A549 (cell line): ENCODE results near the gene ABCA3. TPM values are rescaled to one million over a fixed set of nuclear protein-coding genes. Genes with fewer than 3 reads are reported as not detected.

Experiments used
- ATAC-seq, 2 experiments: fragments of 200-7000 bp in 1 of 2; fragments of >200 bp in 1 of 2; cut with Nextera tagmentation in 1 of 2; cut with Tn5 transposase in 1 of 2; 3 replicates each; pipeline versions ENCODE4 v1.8.0 to v1.9.1; 2018 to 2020; ENCODE audit warnings: mild to moderate bottlenecking in 1 of 2, moderate library complexity in 1 of 2
- CTCF ChIA-PET: fragments of 300-600 bp; sonication (Branson Sonifier 250); formaldehyde crosslinking; extraction: SDS; loops from one replicate; lab custom pipeline; 2021; ENCODE audit warnings: antibody characterized with exemption, inconsistent platforms; lab: Yijun Ruan, JAX
- POLR2A ChIA-PET: fragments of 350-600 bp; formaldehyde crosslinking; extraction: SDS; loops from one replicate; lab custom pipeline; 2021; ENCODE audit warnings: antibody characterized with exemption, inconsistent platforms; lab: Yijun Ruan, JAX
- DNase-seq, 2 experiments: peaks; one replicate each; pipeline versions ENCODE4 v3.0.0 to v3.0.0-alpha.2; 2011 to 2016; ENCODE audit warnings: low read depth in 1 of 2, low spot score in 1 of 2
- FAIRE-seq: peaks from 2 replicates; lab custom pipeline; 2011; peaks lifted over from hg19 to GRCh38; lab: Jason Lieb, UNC
- H3K27ac ChIP-seq, 2 experiments: fragments of >200 bp; sonication (Bioruptor Twin); formaldehyde crosslinking; 3 replicates each; pipeline ENCODE4 v1.5.1; 2016 to 2017
- H3K4me1 ChIP-seq: fragments of >200 bp; sonication (Bioruptor Twin); formaldehyde crosslinking; 3 replicates; pipeline ENCODE4 v1.6.1; 2016
- H3K4me2 ChIP-seq: fragments of >200 bp; sonication (Bioruptor Twin); formaldehyde crosslinking; 3 replicates; pipeline ENCODE4 v1.6.1; 2016
- H3K4me3 ChIP-seq: fragments of >200 bp; sonication (Bioruptor Twin); formaldehyde crosslinking; 3 replicates; pipeline ENCODE4 v1.5.1; 2016
- H3K9me3 ChIP-seq: fragments of >200 bp; sonication (Bioruptor Twin); formaldehyde crosslinking; 3 replicates; pipeline ENCODE4 v1.6.1; 2016
- CHD2 ChIP-seq: fragments of 150-350 bp; IDR thresholded peaks from 2 replicates; pipeline ENCODE4 v1.6.1; 2014; ENCODE audit warnings: low read length; ENCODE audit not compliant: partially characterized antibody
- EHMT2 ChIP-seq: fragments of 200-600 bp; sonication (generic); IDR thresholded peaks from 2 replicates; pipeline ENCODE4 v1.6.1; 2016; ENCODE audit warnings: antibody characterized with exemption, low read depth, mild to moderate bottlenecking, moderate library complexity
- FOSB ChIP-seq: fragments of 250-450 bp; sonication (Bioruptor Pico); IDR thresholded peaks from 2 replicates; pipeline ENCODE4 v1.5.0; 2020; ENCODE audit warnings: mild to moderate bottlenecking, moderate library complexity
- FOSL2 ChIP-seq, 2 experiments: fragments of 450-650 bp in 1 of 2; fragments of >200 bp in 1 of 2; sonication (Bioruptor Twin) in 1 of 2; formaldehyde crosslinking; IDR thresholded peaks; 2 replicates each; pipeline versions ENCODE4 v1.5.0 to v1.6.1; 2016 to 2020; ENCODE audit warnings: mild to moderate bottlenecking in 1 of 2, moderate library complexity in 1 of 2
- HOXA7 ChIP-seq: fragments of 250-450 bp; sonication (Bioruptor Pico); IDR thresholded peaks from 2 replicates; pipeline ENCODE4 v1.5.0; 2020; ENCODE audit warnings: mild to moderate bottlenecking, moderate library complexity
- HOXB5 ChIP-seq: fragments of 250-450 bp; sonication (Bioruptor Pico); IDR thresholded peaks from 2 replicates; pipeline ENCODE4 v1.5.0; 2020; ENCODE audit warnings: mild to moderate bottlenecking, moderate library complexity
- JUNB ChIP-seq: fragments of >200 bp; sonication (Bioruptor Twin); formaldehyde crosslinking; IDR thresholded peaks from 2 replicates; pipeline ENCODE4 v1.6.1; 2016
- NFE2L2 ChIP-seq: fragments of 150-350 bp; conservative IDR thresholded peaks from 2 replicates; pipeline ENCODE4 v1.6.1; 2014; ENCODE audit warnings: low read length
- NR3C1 ChIP-seq: fragments of >200 bp; sonication (Bioruptor Twin); formaldehyde crosslinking; IDR thresholded peaks from 3 replicates; pipeline ENCODE4 v1.6.1; 2017
- POLR2AphosphoS2 ChIP-seq: conservative IDR thresholded peaks from 2 replicates; pipeline ENCODE4 v1.6.1; 2012; ENCODE audit warnings: low read length, improper control_type of control experiment, inconsistent platforms
- RNF2 ChIP-seq: fragments of 200-600 bp; sonication (generic); IDR thresholded peaks from 2 replicates; pipeline ENCODE4 v1.6.1; 2016; ENCODE audit warnings: low read depth, mild to moderate bottlenecking, antibody characterized with exemption, moderate library complexity, borderline replicate concordance
- SREBF2 ChIP-seq: fragments of 450-650 bp; IDR thresholded peaks from 2 replicates; pipeline ENCODE4 v1.6.1; 2014; ENCODE audit warnings: mild to moderate bottlenecking, moderate library complexity
- TP53 ChIP-seq: fragments of 250-450 bp; sonication (Bioruptor Pico); IDR thresholded peaks from 2 replicates; pipeline ENCODE4 v1.5.0; 2021; ENCODE audit warnings: mild to moderate bottlenecking, moderate library complexity
- ZNF302 ChIP-seq: fragments of 250-450 bp; sonication (Bioruptor Pico); IDR thresholded peaks from 2 replicates; pipeline ENCODE4 v1.9.0; 2021; ENCODE audit warnings: inconsistent platforms, mild to moderate bottlenecking, moderate library complexity
- ZSCAN20 ChIP-seq: fragments of 250-450 bp; sonication (Bioruptor Pico); IDR thresholded peaks from 2 replicates; pipeline ENCODE4 v1.8.0; 2022; ENCODE audit warnings: mild to moderate bottlenecking, moderate library complexity
- WGBS: methylation state at CpG from one replicate; pipeline ENCODE4 v1.1.6; 2017; ENCODE audit errors: missing lambda C conversion rate; 5-methylcytosine and 5-hydroxymethylcytosine counted together
- polyA plus RNA-seq, 4 experiments: library from polyadenylated mRNA; depleted of rRNA in 3 of 4; stranded (reverse); fragments of >200 nt; fragmentation: RNase III in 1 of 4; extraction: RNeasy Plus Mini Kit Qiagen cat#74134 plus additional on column Dnase treatment in 1 of 4; gene quantifications; 2 replicates in 3 of 4; 3 replicates in 1 of 4; pipeline ENCODE4 v1.2.3, GENCODE V29; 2011 to 2017
- TF ChIP-seq, protein P1 (sequence below): IDR thresholded peaks from 2 replicates; pipeline ENCODE4 v1.6.1; 2012
- TF ChIP-seq, protein P2 (sequence below): fragments of 250-450 bp; sonication (Bioruptor Pico); IDR thresholded peaks from 2 replicates; pipeline ENCODE4 v1.5.0; 2021; ENCODE audit warnings: mild to moderate bottlenecking, moderate library complexity, borderline replicate concordance
- TF ChIP-seq, protein P3 (sequence below): fragments of >200 bp; sonication (Bioruptor Twin); formaldehyde crosslinking; IDR thresholded peaks from 2 replicates; pipeline ENCODE4 v1.6.1; 2016
- TF ChIP-seq, protein P4 (sequence below): fragments of 200-600 bp; sonication (generic); IDR thresholded peaks from 2 replicates; pipeline ENCODE4 v1.6.1; 2016; ENCODE audit warnings: antibody characterized with exemption, mild to moderate bottlenecking, moderate library complexity

The ABCA3 gene
- polyA plus RNA-seq, 2 of the 4 experiments (the other 2 are of a cell fraction) = 6.4 to 9.9 TPM

DNA sequence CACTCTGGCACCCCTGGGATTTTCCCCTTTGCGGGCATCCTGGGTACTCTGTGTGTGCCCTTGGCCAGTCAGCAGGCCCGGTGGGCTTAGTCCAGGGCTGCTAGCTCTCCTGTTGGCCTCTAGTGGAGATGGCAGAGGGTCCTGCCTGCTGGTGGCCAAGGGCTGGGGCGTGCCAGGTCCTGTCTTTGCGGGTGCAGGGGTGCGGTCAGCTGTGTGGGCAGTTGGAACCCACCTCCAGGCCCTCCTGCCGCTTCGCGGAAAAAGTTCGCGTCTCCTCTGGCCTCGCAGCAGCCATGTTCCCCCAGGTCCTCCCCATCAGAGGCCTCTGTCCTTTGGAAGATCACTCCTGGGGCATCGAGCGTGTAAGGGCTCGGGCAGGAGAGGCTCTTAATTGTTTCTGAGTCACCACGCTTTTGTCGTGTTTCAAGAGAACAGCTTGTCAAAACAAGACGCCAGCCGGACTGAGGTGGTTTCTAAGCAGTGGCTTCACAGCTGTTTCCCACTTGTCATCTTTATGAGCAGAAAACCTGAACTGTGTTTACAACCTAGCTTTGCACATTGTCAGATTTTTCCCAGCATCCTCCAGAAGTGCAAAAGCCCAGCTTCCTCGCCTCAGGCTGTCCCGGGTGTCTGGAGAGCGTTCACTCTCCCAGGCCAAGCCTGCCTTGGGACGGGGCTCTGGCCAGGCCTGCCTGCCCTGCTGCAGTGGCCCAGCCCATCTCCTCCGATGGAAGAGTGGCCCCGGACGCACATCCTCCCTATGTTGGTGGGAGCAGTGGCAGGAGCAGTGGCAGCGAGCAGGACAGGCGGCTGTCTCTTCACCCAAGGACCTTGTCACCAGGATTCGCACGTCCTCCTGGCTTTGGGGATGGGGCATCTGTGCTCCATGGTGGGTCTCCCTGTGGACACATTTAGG is 109.3 kb downstream of the ABCA3 start:
- H3K9me3 ChIP-seq = no peaks in the 10 kb centered on the region
- TF ChIP-seq TP53 (CRISPR knock-in tag) (no peak), CHD2 (no peak), HOXB5 (CRISPR knock-in tag) (no peak), HOXA7 (CRISPR knock-in tag) (no peak), FOSL2 (IDR thresholded peaks at IDR 0.05) (no peak), FOSL2 (CRISPR knock-in tag; IDR thresholded peaks at IDR 0.05) (no peak), ZNF302 (CRISPR knock-in tag) (no peak), RNF2 (no peak), ZSCAN20 (CRISPR knock-in tag) (no peak), POLR2AphosphoS2 (no peak), FOSB (CRISPR knock-in tag) (no peak), NFE2L2 (no peak)
- TF ChIP-seq, protein P1, sequence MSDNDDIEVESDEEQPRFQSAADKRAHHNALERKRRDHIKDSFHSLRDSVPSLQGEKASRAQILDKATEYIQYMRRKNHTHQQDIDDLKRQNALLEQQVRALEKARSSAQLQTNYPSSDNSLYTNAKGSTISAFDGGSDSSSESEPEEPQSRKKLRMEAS = no peak
- TF ChIP-seq, protein P2, sequence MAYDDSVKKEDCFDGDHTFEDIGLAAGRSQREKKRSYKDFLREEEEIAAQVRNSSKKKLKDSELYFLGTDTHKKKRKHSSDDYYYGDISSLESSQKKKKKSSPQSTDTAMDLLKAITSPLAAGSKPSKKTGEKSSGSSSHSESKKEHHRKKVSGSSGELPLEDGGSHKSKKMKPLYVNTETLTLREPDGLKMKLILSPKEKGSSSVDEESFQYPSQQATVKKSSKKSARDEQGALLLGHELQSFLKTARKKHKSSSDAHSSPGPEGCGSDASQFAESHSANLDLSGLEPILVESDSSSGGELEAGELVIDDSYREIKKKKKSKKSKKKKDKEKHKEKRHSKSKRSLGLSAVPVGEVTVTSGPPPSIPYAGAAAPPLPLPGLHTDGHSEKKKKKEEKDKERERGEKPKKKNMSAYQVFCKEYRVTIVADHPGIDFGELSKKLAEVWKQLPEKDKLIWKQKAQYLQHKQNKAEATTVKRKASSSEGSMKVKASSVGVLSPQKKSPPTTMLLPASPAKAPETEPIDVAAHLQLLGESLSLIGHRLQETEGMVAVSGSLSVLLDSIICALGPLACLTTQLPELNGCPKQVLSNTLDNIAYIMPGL (CRISPR knock-in tag) = no peak
- no peak overlapping the region for H3K4me3 ChIP-seq
- peaks cover 8% of the 10 kb centered on the region; the same call in 2 of the 3 replicates for H3K4me1 ChIP-seq
- no peak for ATAC-seq
- ChIA-PET CTCF (interaction anchor here (1.0 to 2.9 kb wide), 3 partner anchors 20 to 37 kb away, joined by 4 to 9 read pairs (median 7); partner anchors contain the start of gene ECI1), POLR2A (no interaction called here)
- 89% methylated on average over 19 of the region's 29 CpGs for WGBS
- DNase-seq = no peak
- H3K27ac ChIP-seq = no peak overlapping the region
- no peak overlapping the region for H3K4me2 ChIP-seq
- no peak for FAIRE-seq

DNA sequence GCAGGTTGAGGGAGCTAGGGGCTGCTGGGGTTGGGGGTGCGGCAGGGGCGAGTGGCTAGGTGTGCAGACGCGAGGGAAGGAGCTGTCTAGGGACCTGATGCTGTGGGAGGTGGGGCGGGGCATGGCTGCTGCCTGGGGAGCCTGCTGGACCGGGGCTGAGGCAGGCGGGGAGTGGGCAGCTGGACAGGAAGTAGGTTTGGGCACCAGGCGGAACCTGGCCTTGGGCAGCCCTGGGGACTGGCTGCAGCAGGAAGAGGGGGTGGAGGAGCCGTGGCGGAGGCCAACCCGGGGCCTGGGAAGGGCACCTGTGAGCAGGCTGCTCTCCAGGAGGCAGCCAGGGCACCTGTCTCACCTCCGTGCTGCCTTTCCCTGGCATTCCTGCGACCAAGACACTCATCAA is 110.2 kb downstream of the ABCA3 start:
- POLR2A ChIA-PET = no interaction called here
- FAIRE-seq (no peak), DNase-seq (no peak)

More for the DNA sequence above, 110.2 kb downstream of the ABCA3 start:
- Histone ChIP-seq H3K4me2 (no peak overlapping the region), H3K9me3 (no peaks in the 10 kb centered on the region), H3K27ac (no peak overlapping the region)
- WGBS = 90% methylated on average over 12 of the region's 13 CpGs
- ATAC-seq = no peak
- TF ChIP-seq HOXB5 (CRISPR knock-in tag) = no peak
- no peak for TF ChIP-seq NR3C1
- TF ChIP-seq NFE2L2 = no peak
- TF ChIP-seq, protein P3, sequence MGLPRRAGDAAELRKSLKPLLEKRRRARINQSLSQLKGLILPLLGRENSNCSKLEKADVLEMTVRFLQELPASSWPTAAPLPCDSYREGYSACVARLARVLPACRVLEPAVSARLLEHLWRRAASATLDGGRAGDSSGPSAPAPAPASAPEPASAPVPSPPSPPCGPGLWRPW = no peak
- TF ChIP-seq EHMT2 = no peak
- TF ChIP-seq, protein P4, sequence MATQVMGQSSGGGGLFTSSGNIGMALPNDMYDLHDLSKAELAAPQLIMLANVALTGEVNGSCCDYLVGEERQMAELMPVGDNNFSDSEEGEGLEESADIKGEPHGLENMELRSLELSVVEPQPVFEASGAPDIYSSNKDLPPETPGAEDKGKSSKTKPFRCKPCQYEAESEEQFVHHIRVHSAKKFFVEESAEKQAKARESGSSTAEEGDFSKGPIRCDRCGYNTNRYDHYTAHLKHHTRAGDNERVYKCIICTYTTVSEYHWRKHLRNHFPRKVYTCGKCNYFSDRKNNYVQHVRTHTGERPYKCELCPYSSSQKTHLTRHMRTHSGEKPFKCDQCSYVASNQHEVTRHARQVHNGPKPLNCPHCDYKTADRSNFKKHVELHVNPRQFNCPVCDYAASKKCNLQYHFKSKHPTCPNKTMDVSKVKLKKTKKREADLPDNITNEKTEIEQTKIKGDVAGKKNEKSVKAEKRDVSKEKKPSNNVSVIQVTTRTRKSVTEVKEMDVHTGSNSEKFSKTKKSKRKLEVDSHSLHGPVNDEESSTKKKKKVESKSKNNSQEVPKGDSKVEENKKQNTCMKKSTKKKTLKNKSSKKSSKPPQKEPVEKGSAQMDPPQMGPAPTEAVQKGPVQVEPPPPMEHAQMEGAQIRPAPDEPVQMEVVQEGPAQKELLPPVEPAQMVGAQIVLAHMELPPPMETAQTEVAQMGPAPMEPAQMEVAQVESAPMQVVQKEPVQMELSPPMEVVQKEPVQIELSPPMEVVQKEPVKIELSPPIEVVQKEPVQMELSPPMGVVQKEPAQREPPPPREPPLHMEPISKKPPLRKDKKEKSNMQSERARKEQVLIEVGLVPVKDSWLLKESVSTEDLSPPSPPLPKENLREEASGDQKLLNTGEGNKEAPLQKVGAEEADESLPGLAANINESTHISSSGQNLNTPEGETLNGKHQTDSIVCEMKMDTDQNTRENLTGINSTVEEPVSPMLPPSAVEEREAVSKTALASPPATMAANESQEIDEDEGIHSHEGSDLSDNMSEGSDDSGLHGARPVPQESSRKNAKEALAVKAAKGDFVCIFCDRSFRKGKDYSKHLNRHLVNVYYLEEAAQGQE = no peak
- no peak for TF ChIP-seq JUNB
- TF ChIP-seq, protein P1 = no peak
- no peak for TF ChIP-seq FOSL2 (IDR thresholded peaks at IDR 0.05)
- TF ChIP-seq FOSL2 (CRISPR knock-in tag; IDR thresholded peaks at IDR 0.05) = no peak
- TF ChIP-seq SREBF2 = no peak
- TF ChIP-seq, all 56 proteins: peak for 0
- CTCF ChIA-PET = interaction anchor here (2.3 kb wide), 1 partner anchor 36 kb away, joined by 7 read pairs; no protein-coding TSS in a partner anchor
- Histone ChIP-seq H3K4me3 (no peak overlapping the region), H3K4me1 (peaks cover 15% of the 10 kb centered on the region)
